ENCODE results near the gene PMM1.

- no peak for TF ChIP-seq CTCF (IDR thresholded peaks at IDR 0.05)
- no peak for TF ChIP-seq POLR2A (IDR thresholded peaks at IDR 0.05)
Observed at GRCh38 chr22:41584881-41585280, 4.8 kb downstream of the PMM1 start.

All from uterus (tissue), 2 donors.